IPS-18c (cell line): Measurements from ENCODE around the gene TICRR.

Experiments
- H3K4me3 ChIP-seq: 2 replicates; pipeline ENCODE4 v1.7.0; 2013; ENCODE audit warnings: low read depth, mild to moderate bottlenecking, low read length, moderate library complexity; ENCODE audit not compliant: insufficient read depth
- H3K9me3 ChIP-seq: one replicate; pipeline ENCODE4 v1.6.1; 2013; ENCODE audit warnings: mild to moderate bottlenecking, low read length, moderate library complexity; ENCODE audit not compliant: control insufficient read depth, insufficient read depth

TICRR gene

GRCh38 chr15:89673165-89673512 is 97.9 kb downstream of the TICRR start:
- Histone ChIP-seq H3K9me3 (no peaks in the 10 kb centered on the region), H3K4me3 (no peak overlapping the region)

GRCh38 chr15:89674526-89674925 is 99.3 kb downstream of the TICRR start:
- no peaks in the 10 kb centered on the region for H3K9me3 ChIP-seq
- H3K4me3 ChIP-seq, result no peak overlapping the region

GRCh38 chr15:89675606-89676005 is 100.3 kb downstream of the TICRR start:
- no peaks in the 10 kb centered on the region for H3K9me3 ChIP-seq
- no peak overlapping the region for H3K4me3 ChIP-seq

GRCh38 chr15:89677381-89677780 is 102.1 kb downstream of the TICRR start:
- Histone ChIP-seq H3K4me3 (no peak overlapping the region), H3K9me3 (no peaks in the 10 kb centered on the region)
